Measurements from ENCODE around the gene RTKN2.
"Not testable (repeated sequence)": the region's sequence is repeated elsewhere in the genome, so short reads cannot be mapped to it uniquely, and the experiment has no call there.

The RTKN2 gene

GRCh38 chr10:62284221-62284620 lies 15.6 kb upstream of the RTKN2 start:
- Histone ChIP-seq H3F3A (ENCODE audit: control insufficient read depth, insufficient read depth) (no peaks in the 10 kb centered on the region), H3K27ac (ENCODE audit: low read depth, low read length) (no peak overlapping the region), H4K20me1 (ENCODE audit: control insufficient read depth, insufficient read depth, low read depth, low read length) (no peaks in the 10 kb centered on the region), H3K9me2 (replicated peaks; ENCODE audit: control insufficient read depth, low read length) (no peaks in the 10 kb centered on the region), H3K4me1 (ENCODE audit: control insufficient read depth, low read length) (no peaks in the 10 kb centered on the region), H3K4me3 (ENCODE audit: low read length) (no peak overlapping the region), H3K79me2 (ENCODE audit: control insufficient read depth, low read length) (no peaks in the 10 kb centered on the region), H3K4me2 (ENCODE audit: low read length) (no peak overlapping the region), H3K27me3 (ENCODE audit: control insufficient read depth, low read length) (peaks cover 11% of the 10 kb centered on the region), H3K9me3 (ENCODE audit: control insufficient read depth, insufficient read depth, low read length) (no peaks in the 10 kb centered on the region), H3K36me3 (ENCODE audit: control insufficient read depth, low read length) (no peaks in the 10 kb centered on the region)
- TF ChIP-seq EZH2phosphoT487 (IDR thresholded peaks at IDR 0.05; ENCODE audit: borderline replicate concordance, low read length) (no peak), CTCF (IDR thresholded peaks at IDR 0.05; ENCODE audit: low read depth, low read length, poor library complexity, severe bottlenecking) (no peak)

GRCh38 chr10:62281348-62281747 lies 12.7 kb upstream of the RTKN2 start:
- not testable (repeated sequence) for H3K4me2 ChIP-seq (ENCODE audit: low read length); H3K27ac ChIP-seq (ENCODE audit: low read depth, low read length); H3K36me3 ChIP-seq (ENCODE audit: control insufficient read depth, low read length); H3K9me3 ChIP-seq (ENCODE audit: control insufficient read depth, insufficient read depth, low read length); H3K4me1 ChIP-seq (ENCODE audit: control insufficient read depth, low read length); H3K4me3 ChIP-seq (ENCODE audit: low read length); H3K79me2 ChIP-seq (ENCODE audit: control insufficient read depth, low read length); H4K20me1 ChIP-seq (ENCODE audit: control insufficient read depth, insufficient read depth, low read depth, low read length); H3K9me2 ChIP-seq (replicated peaks; ENCODE audit: control insufficient read depth, low read length); H3F3A ChIP-seq (ENCODE audit: control insufficient read depth, insufficient read depth)
- peaks cover 10% of the 10 kb centered on the region for H3K27me3 ChIP-seq (ENCODE audit: control insufficient read depth, low read length)

- not testable (repeated sequence) for H3K9me2 ChIP-seq (replicated peaks; ENCODE audit: control insufficient read depth, low read length); H3K9me3 ChIP-seq (ENCODE audit: control insufficient read depth, insufficient read depth, low read length); H3K4me1 ChIP-seq (ENCODE audit: control insufficient read depth, low read length); H3K4me2 ChIP-seq (ENCODE audit: low read length); H3F3A ChIP-seq (ENCODE audit: control insufficient read depth, insufficient read depth); H3K27ac ChIP-seq (ENCODE audit: low read depth, low read length); H3K36me3 ChIP-seq (ENCODE audit: control insufficient read depth, low read length); H3K79me2 ChIP-seq (ENCODE audit: control insufficient read depth, low read length); H4K20me1 ChIP-seq (ENCODE audit: control insufficient read depth, insufficient read depth, low read depth, low read length); H3K4me3 ChIP-seq (ENCODE audit: low read length)
- peaks cover 10% of the 10 kb centered on the region for H3K27me3 ChIP-seq (ENCODE audit: control insufficient read depth, low read length)
These were observed 11.7 kb upstream of the RTKN2 start for GRCh38 chr10:62280392-62280791.

- TF ChIP-seq EZH2phosphoT487 (IDR thresholded peaks at IDR 0.05; ENCODE audit: borderline replicate concordance, low read length) (no peak), CTCF (IDR thresholded peaks at IDR 0.05; ENCODE audit: low read depth, low read length, poor library complexity, severe bottlenecking) (no peak)
- Histone ChIP-seq H3K36me3 (ENCODE audit: control insufficient read depth, low read length) (no peaks in the 10 kb centered on the region), H3K79me2 (ENCODE audit: control insufficient read depth, low read length) (no peaks in the 10 kb centered on the region), H3K4me2 (ENCODE audit: low read length) (no peak overlapping the region), H3K4me3 (ENCODE audit: low read length) (no peak overlapping the region), H3K27ac (ENCODE audit: low read depth, low read length) (no peak overlapping the region), H3K9me2 (replicated peaks; ENCODE audit: control insufficient read depth, low read length) (no peaks in the 10 kb centered on the region), H3F3A (ENCODE audit: control insufficient read depth, insufficient read depth) (no peaks in the 10 kb centered on the region), H3K4me1 (ENCODE audit: control insufficient read depth, low read length) (no peaks in the 10 kb centered on the region), H4K20me1 (ENCODE audit: control insufficient read depth, insufficient read depth, low read depth, low read length) (no peaks in the 10 kb centered on the region), H3K9me3 (ENCODE audit: control insufficient read depth, insufficient read depth, low read length) (no peaks in the 10 kb centered on the region), H3K27me3 (ENCODE audit: control insufficient read depth, low read length) (0 out of 2 replicates have a peak, but pooled peaks cover 3% of the 10 kb centered on the region)
These were observed 9.8 kb upstream of the RTKN2 start for GRCh38 chr10:62278441-62278910.
